CMK (cell line): ENCODE results near the gene UBXN6.

Source experiments
- DNase-seq: peaks from one replicate; pipeline ENCODE4 v3.0.0-alpha.2; 2010; ENCODE audit warnings: low read depth

Gene UBXN6

GRCh38 chr19:4409123-4409933, 48.3 kb downstream of the UBXN6 start:
- no peak for DNase-seq

DNA sequence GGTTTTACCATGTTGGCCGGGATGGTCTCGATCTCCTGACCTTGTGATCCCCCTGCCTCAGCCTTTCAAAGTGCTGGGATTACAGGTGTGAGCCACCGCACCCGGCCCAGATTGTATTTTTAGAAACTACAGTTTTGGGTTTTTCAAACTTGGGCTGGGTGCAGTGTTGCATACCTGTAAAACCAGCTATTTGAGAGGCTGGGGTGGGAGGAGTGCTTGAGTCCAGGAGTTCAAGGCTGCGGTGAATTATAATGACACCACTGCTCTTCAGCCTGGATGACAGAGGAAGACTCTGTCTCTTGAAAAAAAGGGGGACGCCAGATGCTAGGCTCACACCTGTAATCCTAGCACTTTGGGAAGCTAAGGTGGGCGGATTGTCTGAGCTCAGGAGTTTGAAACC, 51.0 kb downstream of the UBXN6 start:
- DNase-seq = no peak

GRCh38 chr19:4405977-4406376, 51.6 kb downstream of the UBXN6 start:
- no peak for DNase-seq

DNA sequence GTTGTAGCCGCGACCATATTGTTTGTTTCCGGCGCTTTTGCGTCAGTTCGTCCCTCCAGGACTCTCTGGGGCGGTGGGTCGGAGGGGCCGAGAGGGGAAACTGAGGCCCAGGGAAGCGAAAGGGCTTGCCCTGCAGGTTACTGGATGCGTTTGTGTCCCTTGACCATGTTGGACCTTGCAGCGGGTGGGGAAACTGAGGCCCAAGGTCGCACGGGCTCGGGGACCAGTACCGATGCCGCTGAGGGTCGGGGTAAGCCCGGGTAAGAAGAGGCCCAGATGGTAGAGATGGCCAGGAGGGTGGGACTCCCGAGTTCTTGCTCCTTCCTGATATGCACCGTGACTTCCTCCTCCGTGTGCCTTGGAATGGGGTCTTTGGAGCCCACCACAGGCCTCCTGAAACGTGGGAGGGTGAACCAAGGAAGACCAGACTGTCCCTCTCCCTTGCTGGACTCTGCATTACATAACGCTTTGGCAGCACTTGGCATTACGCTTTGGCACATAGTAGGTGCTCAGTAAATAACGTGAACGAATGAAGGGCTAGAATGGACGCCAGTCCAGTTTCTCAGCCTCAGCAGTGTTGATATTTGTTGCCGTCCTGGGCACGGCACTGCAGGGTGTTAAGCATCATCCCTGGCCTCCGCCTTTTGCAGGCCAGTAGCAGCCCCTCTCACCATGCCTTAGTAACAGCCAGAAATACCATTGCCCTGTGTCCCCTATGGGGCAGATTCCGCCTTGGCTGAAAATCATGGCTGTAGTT, 54.4 kb downstream of the UBXN6 start:
- no peak for DNase-seq

- DNase-seq = peak; percentile 100
Observed at GRCh38 chr19:4402171-4403004, 55.2 kb downstream of the UBXN6 start, which contains the start of gene CHAF1A. CHAF1A (plus strand) TSS chr19:4402640; CDS start chr19:4402763, 123 bp downstream.

GRCh38 chr19:4401769-4402170, 55.8 kb downstream of the UBXN6 start:
- DNase-seq = no peak

GRCh38 chr19:4400135-4400936, 57.3 kb downstream of the UBXN6 start, which contains the start of gene SH3GL1:
SH3GL1 (minus strand) TSS chr19:4400547; CDS start chr19:4400368, 179 bp downstream.
- peak; percentile 80 for DNase-seq

GRCh38 chr19:4399812-4400134, 57.8 kb downstream of the UBXN6 start:
- DNase-seq = no peak

GRCh38 chr19:4396949-4397783, 60.4 kb downstream of the UBXN6 start:
- no peak for DNase-seq
